Pancreas (tissue), 10 donors: ENCODE measurements around the gene CDC25C. TPM values are rescaled to one million over a fixed set of nuclear protein-coding genes. Genes with fewer than 3 reads are reported as not detected.

ENCODE experiments used
- ATAC-seq, 4 donors: fragments of 200-7000 bp; cut with Tn5 transposase; one replicate each; pipeline versions ENCODE4 v1.8.0 to v1.9.1; 2020; ENCODE audit warnings: mild to moderate bottlenecking in 4 of 4, moderate library complexity in 4 of 4
- DNase-seq, 6 donors: peaks; one replicate each; pipeline ENCODE4 v3.0.0-alpha.2; 2020
- FAIRE-seq: peaks from 2 replicates; lab custom pipeline; 2012; peaks lifted over from hg19 to GRCh38; lab: Jason Lieb, UNC
- H3K27ac ChIP-seq, 4 donors: fragments of 200-600 bp; sonication (generic); 1 replicate in 3 of 4; 2 replicates in 1 of 4; pipeline versions ENCODE4 v1.5.0 to v1.8.0; 2020
- H3K27me3 ChIP-seq, 4 donors: fragments of 200-600 bp; one replicate each; pipeline ENCODE4 v1.8.0; 2021
- H3K36me3 ChIP-seq, 3 donors: fragments of 200-600 bp; sonication (generic) in 1 of 3; one replicate each; pipeline versions ENCODE4 v1.5.0 to v1.8.0; 2020 to 2021
- H3K4me1 ChIP-seq, 3 donors: fragments of 200-600 bp; one replicate each; pipeline ENCODE4 v1.8.0; 2021
- H3K4me3 ChIP-seq, 4 donors: fragments of 200-600 bp; sonication (generic) in 2 of 4; one replicate each; pipeline versions ENCODE4 v1.5.0 to v1.8.0; 2020 to 2021
- H3K9me3 ChIP-seq, 4 donors: fragments of 200-600 bp; one replicate each; pipeline ENCODE4 v1.8.0; 2021
- CTCF ChIP-seq, 4 donors: fragments of 200-600 bp; sonication (generic) in 3 of 4; IDR thresholded peaks; one replicate each; pipeline versions ENCODE4 v1.5.0 to v1.8.0; 2021; ENCODE audit warnings: antibody characterized with exemption in 4 of 4
- WGBS, 2 donors: extraction: QIAGEN DNeasy Blood & Tissue Kit; methylation state at CpG; one replicate each; pipeline ENCODE4 v1.1.7; 2013; 5-methylcytosine and 5-hydroxymethylcytosine counted together
- intact Hi-C, 3 donors: fragments of 100-400 bp; cut with DNase I; formaldehyde crosslinking; loops; one replicate each; pipeline versions ENCODE4 v1.11.1 to v1.14.2; 2022
- polyA plus RNA-seq, 2 donors: library from polyadenylated mRNA; stranded (reverse); fragments of 200-250 nt; gene quantifications; one replicate each; pipeline ENCODE4 v1.2.3, GENCODE V29; 2013
- total RNA-seq, 6 donors: library from RNA; stranded (reverse); fragmentation: NEBNext Ultra II Directional in 4 of 6; extraction: Animal tissue kit (Norgen Biotek cat#: 25700) in 4 of 6; gene quantifications; one replicate each; pipeline versions ENCODE4 v1.2.1 to v1.2.4, GENCODE V29; 2021 to 2023
- donor health status: healthy with polysubstance abuse.
- donor health status: DM: no; HTN: no; CAD: no; lungs with moderate emphysema.
- donor health status: DM: no; HTN: no; CAD: no.
- donor health status: control.
- donor health status: control.
- donor health status: Bipolar disorder and iron deficiency.
- donor health status: DM: yes; HTN: yes; CAD: no.
- donor health status: DM: no; HTN: no; CAD: no.
- donor health status: DM: no; HTN: no; CAD: no.
- donor health status: DM: yes; HTN: yes; CAD: no.

CDC25C gene
- total and polyA plus RNA-seq, 8 donors = 0.09 to 0.19 (median 0.13) TPM; not detected in 4

- peaks cover 0 to 13% (median 0%) of the 10 kb centered on the region in 3 donors for H3K4me1 ChIP-seq
- no peaks in the 10 kb centered on the region for H3K36me3 ChIP-seq
- intact Hi-C loops = loop anchor here in 1 of 3 donors (5.0 kb wide), 1 partner anchor 54 kb away; no protein-coding TSS in a partner anchor
- no peak for TF ChIP-seq CTCF (IDR thresholded peaks at IDR 0.05)
- no peak overlapping the region for H3K4me3 ChIP-seq
- 28 to 38% methylated on average over 1 of the region's 1 CpG for WGBS, 2 donors
- no peaks in the 10 kb centered on the region for H3K27me3 ChIP-seq
- no peak for ATAC-seq
- FAIRE-seq = no peak
- DNase-seq = no peak
- no peak overlapping the region for H3K27ac ChIP-seq
- H3K9me3 ChIP-seq = no peaks in the 10 kb centered on the region
These were observed 55.7 kb downstream of the CDC25C start for GRCh38 chr5:138275895-138276294.

GRCh38 chr5:138275379-138275782 lies 56.2 kb downstream of the CDC25C start:
- no peaks in the 10 kb centered on the region for H3K9me3 ChIP-seq
- H3K27me3 ChIP-seq = no peaks in the 10 kb centered on the region
- H3K27ac ChIP-seq = no peak overlapping the region
- 41 to 44% methylated on average over 3 of the region's 3 CpGs for WGBS, 2 donors
- H3K4me3 ChIP-seq = no peak overlapping the region
- FAIRE-seq = no peak
- intact Hi-C loops = loop anchor here in 1 of 3 donors (5.0 kb wide), 1 partner anchor 53 kb away; no protein-coding TSS in a partner anchor
- peak in 3 of 4 donors; percentile 12 to 28 (median 19) for ATAC-seq
- H3K4me1 ChIP-seq = peaks cover 0 to 13% (median 0%) of the 10 kb centered on the region in 3 donors
- no peaks in the 10 kb centered on the region for H3K36me3 ChIP-seq
- peak in 3 of 6 donors; percentile 11 to 63 (median 43) for DNase-seq
- TF ChIP-seq CTCF (IDR thresholded peaks at IDR 0.05) = no peak

GRCh38 chr5:138274189-138274853 lies 57.3 kb downstream of the CDC25C start, which contains the start of gene GFRA3:
Gene GFRA3 (minus strand): TSS chr5:138274621. CDS start chr5:138274424, 197 bp downstream.
- no peak for TF ChIP-seq CTCF (IDR thresholded peaks at IDR 0.05)
- Histone ChIP-seq H3K27me3 (no peaks in the 10 kb centered on the region), H3K4me3 (peak within 1 kb of the TSS in 3 of 4 donors; percentile 20 to 46 (median 29)), H3K27ac (no peak within 1 kb of the TSS), H3K4me1 (peaks cover 0 to 13% (median 0%) of the 10 kb centered on the region in 3 donors), H3K9me3 (no peaks in the 10 kb centered on the region), H3K36me3 (no peaks in the 10 kb centered on the region)
- intact Hi-C loops = no loop called here
- WGBS, 2 donors = 13 to 14% methylated on average over 52 to 62 of the region's 62 CpGs
- peak in 4 of 6 donors; percentile 11 to 58 (median 38) for DNase-seq
- no peak for FAIRE-seq
- peak in 3 of 4 donors; percentile 46 to 57 (median 54) for ATAC-seq

- no peak for FAIRE-seq
- no peak for DNase-seq
- intact Hi-C loops = no loop called here
- 62 to 75% methylated on average over 6 of the region's 6 CpGs for WGBS, 2 donors
- Histone ChIP-seq H3K27me3 (no peaks in the 10 kb centered on the region), H3K27ac (no peak overlapping the region), H3K4me3 (peak overlapping the region in 1 of 4 donors; percentile 46), H3K4me1 (peaks cover 0 to 13% (median 0%) of the 10 kb centered on the region in 3 donors), H3K9me3 (no peaks in the 10 kb centered on the region), H3K36me3 (no peaks in the 10 kb centered on the region)
- TF ChIP-seq CTCF (IDR thresholded peaks at IDR 0.05) = no peak
- no peak for ATAC-seq
These were observed 57.8 kb downstream of the CDC25C start for GRCh38 chr5:138273834-138274188.

GRCh38 chr5:138272681-138273080 lies 58.9 kb downstream of the CDC25C start:
- no peaks in the 10 kb centered on the region for H3K27me3 ChIP-seq
- 83 to 85% methylated on average over 4 of the region's 4 CpGs for WGBS, 2 donors
- H3K36me3 ChIP-seq = no peaks in the 10 kb centered on the region

More at GRCh38 chr5:138272681-138273080, 58.9 kb downstream of the CDC25C start:
- Histone ChIP-seq H3K9me3 (no peaks in the 10 kb centered on the region), H3K4me1 (peaks cover 0 to 13% (median 0%) of the 10 kb centered on the region in 3 donors), H3K27ac (no peak overlapping the region), H3K4me3 (no peak overlapping the region)
- DNase-seq (no peak), ATAC-seq (no peak), FAIRE-seq (no peak)
- intact Hi-C loops = no loop called here
- no peak for TF ChIP-seq CTCF (IDR thresholded peaks at IDR 0.05)
